Epithelial cell of esophagus (primary cell): ENCODE results near the gene PPFIA1.
"Not testable (repeated sequence)": the region's sequence is repeated elsewhere in the genome, so short reads cannot be mapped to it uniquely, and the experiment has no call there.

Experiments used
- DNase-seq: peaks from one replicate; pipeline ENCODE4 v3.0.0; 2010; ENCODE audit warnings: low read depth
- H3K4me3 ChIP-seq: 2 replicates; pipeline ENCODE4 v1.5.1; 2011; ENCODE audit warnings: mild to moderate bottlenecking, low read length, control low read depth
- CTCF ChIP-seq: IDR thresholded peaks from 2 replicates; pipeline ENCODE4 v1.5.1; 2011; ENCODE audit warnings: low read depth, mild to moderate bottlenecking, low read length, control low read depth, inconsistent platforms; ENCODE audit not compliant: insufficient read depth; ENCODE audit errors: missing control alignments

PPFIA1 gene

DNA sequence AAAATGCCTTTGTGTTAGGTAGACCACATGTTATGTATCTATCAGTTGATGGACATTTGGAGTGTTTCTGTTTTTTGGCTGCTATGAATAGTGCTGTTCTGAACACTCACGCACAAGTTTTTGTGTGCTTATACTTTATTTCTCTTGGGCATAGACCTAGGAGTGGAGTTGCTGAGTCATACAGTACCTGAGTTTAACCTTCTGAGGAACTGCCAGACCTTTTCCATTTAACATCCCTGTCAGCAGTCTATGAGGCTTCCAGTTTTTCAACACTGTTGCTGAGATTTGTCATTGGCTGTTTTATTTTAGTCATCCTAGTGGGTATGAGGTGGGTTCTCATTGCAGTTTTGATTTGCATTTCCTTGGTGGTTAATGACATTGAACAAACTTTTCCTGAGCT is 132.2 kb downstream of the PPFIA1 start:
- no peak for TF ChIP-seq CTCF
- no peak overlapping the region for H3K4me3 ChIP-seq
- peak; percentile 46 for DNase-seq

DNA sequence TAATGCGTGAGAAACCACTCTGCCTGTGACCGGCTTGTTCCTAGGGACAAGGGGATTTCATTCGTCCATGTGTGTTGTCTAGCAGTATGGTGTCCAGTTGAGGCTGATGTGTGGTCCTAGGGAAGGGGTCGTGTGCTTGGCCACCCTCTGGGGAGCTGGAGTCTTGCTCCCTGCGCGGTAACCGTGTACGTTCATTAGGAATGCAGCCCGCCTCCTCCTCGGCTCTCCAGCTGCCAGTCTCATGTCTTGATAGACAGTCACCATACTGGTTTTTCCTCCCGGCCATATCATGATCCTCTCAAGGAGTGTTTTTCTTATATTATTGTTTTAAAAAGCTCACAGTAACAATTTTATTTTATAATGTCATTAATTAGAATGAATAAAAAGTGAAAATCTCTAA is 133.8 kb downstream of the PPFIA1 start:
- DNase-seq = no peak

DNA sequence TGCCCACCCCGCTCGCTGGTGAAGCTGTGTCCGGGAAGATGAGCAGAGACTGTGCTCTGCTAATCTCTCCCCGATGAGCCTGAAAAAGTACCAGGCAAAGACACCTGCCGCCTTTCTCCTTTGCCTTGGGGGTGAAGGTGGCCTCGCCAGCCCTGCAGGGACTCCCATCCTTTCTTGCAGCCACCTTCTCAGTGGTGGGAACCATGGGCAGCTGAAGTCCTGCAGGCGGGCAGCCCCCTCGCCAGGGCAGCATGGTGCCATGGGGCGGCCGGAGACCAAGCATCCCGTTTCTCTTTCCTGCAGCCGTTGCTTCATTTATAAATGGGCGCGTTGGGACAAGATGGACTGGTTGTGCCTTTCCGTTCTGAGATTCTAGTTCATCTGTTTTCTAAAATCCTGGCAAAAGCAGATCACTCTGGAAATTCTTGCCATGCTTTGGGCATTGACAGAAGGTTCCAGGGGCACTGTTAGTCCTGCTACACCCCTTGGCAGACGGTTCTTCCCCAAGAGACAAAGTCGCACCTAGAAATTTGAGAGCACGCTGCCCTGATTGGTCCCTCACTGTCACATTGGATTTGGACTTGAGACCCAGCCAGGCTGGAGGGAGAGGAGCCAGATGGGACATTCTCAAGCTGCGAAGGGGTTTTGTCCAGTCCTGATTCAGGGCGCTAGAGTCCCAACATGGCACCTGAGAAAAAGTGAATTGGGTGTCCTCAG is 135.3 kb downstream of the PPFIA1 start:
- no peak for DNase-seq
- no peak for TF ChIP-seq CTCF

More for the DNA sequence above, 133.8 kb downstream of the PPFIA1 start:
- TF ChIP-seq CTCF = no peak
- H3K4me3 ChIP-seq = no peak overlapping the region

DNA sequence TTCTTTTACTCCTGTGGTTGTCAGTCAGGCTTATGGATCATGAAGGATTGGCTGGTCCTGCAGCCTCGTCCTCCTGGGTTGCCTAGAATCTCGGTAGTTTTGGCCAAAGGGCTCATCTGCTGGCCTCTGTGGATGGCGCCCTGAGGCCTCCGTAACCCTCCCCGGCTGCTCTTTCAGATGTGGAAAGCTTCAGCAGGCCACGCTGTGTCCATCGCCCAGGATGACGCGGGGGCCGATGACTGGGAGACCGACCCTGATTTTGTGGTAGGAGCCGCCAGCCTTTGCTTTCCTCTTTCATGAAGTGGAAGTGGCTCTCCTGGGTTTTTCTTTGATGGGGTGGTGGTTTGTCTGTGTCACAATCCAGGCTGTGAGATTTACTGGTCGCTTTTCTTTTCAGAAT is 136.6 kb downstream of the PPFIA1 start:
- no peak for TF ChIP-seq CTCF
- H3K4me3 ChIP-seq = no peak overlapping the region
- no peak for DNase-seq

More for the DNA sequence above, 135.3 kb downstream of the PPFIA1 start:
- no peak overlapping the region for H3K4me3 ChIP-seq

DNA sequence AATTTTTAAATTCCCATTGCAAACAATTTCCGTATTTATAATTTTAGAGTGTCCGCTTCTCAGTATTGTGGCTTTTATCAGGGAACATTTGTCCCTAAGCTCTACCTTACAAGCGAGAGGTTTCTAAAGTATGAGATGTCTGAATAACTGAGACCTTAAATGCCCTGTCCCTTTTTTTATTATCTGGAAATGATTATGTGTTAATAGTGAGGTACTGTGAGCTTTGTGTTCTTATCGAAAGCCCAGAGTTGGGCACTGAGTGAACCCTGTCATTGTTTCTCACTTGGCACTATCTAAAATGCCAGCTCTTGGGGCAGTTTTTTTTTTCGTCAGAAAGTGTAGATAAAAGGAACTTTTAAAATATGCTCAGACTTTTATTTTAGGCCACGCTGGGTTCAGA is 137.3 kb downstream of the PPFIA1 start:
- H3K4me3 ChIP-seq = no peak overlapping the region
- DNase-seq = no peak
- TF ChIP-seq CTCF = no peak

DNA sequence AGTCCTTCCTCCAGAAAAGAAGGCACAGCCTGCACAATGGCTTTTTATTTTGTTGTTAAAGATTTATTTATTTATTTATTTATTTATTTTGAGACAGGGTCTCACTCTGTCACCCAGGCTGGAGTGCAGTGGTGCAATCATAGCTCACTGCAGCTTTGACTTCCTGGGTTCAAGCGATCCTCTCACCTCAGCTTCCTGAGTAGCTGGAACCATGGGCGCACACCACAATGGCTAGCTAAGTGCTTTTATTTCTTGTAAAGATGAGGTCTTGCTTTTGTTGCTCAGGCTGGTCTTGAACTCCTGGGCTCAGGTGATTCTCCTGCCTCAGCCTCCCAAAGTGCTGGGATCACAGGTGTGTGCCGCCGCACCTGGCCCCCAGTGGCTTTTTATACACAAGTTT is 137.8 kb downstream of the PPFIA1 start:
- DNase-seq, H3K4me3 ChIP-seq: not testable (repeated sequence)

DNA sequence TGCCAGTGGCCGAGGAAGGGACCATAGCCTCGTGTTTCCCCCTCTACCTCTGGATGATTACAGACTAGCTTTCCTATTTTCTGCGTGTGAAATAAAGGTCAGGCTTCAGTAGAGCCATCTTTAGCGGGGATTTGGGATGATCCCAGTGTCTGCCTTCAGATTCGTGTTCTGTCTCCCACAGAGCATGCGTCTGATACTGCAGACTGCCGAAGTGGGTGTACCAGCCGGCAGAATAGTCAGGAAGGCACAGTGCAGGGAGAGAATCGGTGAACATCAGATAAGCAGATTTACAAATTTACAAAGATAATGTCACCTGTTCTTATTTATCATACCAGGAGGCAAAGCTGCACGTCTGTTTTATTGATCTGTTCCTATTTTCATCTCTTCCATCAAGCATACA is 138.9 kb downstream of the PPFIA1 start:
- DNase-seq = no peak
- no peak for TF ChIP-seq CTCF
- H3K4me3 ChIP-seq = no peak overlapping the region
